Endothelial cell (in vitro differentiated cells): ENCODE results near the gene JOSD2. TPM values are rescaled to one million over a fixed set of nuclear protein-coding genes. Genes with fewer than 3 reads are reported as not detected.

Experiments
- DNase-seq: peaks from one replicate; pipeline ENCODE4 v3.0.0; 2021; ENCODE audit warnings: low spot score
- H3K27ac Mint-ChIP-seq: one replicate; pipeline ENCODE4 v1.8.0; 2021; ENCODE audit warnings: mixed read lengths, inconsistent platforms; ENCODE audit not compliant: unreplicated experiment
- H3K27me3 Mint-ChIP-seq: one replicate; pipeline ENCODE4 v1.8.0; 2021; ENCODE audit warnings: mild to moderate bottlenecking, moderate library complexity, mixed read lengths, inconsistent platforms; ENCODE audit not compliant: unreplicated experiment
- H3K36me3 Mint-ChIP-seq: one replicate; pipeline ENCODE4 v1.8.0; 2021; ENCODE audit warnings: mild to moderate bottlenecking, low read depth, mixed read lengths, inconsistent platforms; ENCODE audit not compliant: unreplicated experiment
- H3K4me1 Mint-ChIP-seq: one replicate; pipeline ENCODE4 v1.8.0; 2021; ENCODE audit warnings: mild to moderate bottlenecking, mixed read lengths, inconsistent platforms; ENCODE audit not compliant: unreplicated experiment
- H3K4me3 Mint-ChIP-seq: one replicate; pipeline ENCODE4 v1.8.0; 2021; ENCODE audit warnings: mild to moderate bottlenecking, mixed read lengths, inconsistent platforms; ENCODE audit not compliant: unreplicated experiment
- H3K9me3 Mint-ChIP-seq: one replicate; pipeline ENCODE4 v1.8.0; 2021; ENCODE audit warnings: mixed read lengths, inconsistent platforms; ENCODE audit not compliant: unreplicated experiment
- CTCF ChIP-seq: fragments of 200-600 bp; sonication (generic); IDR thresholded peaks from one replicate; pipeline ENCODE4 v1.5.0; 2021; ENCODE audit warnings: antibody characterized with exemption; ENCODE audit not compliant: unreplicated experiment
- total RNA-seq: library from RNA; stranded (reverse); fragmentation: NEBNext Ultra II Directional; extraction: Animal tissue kit (Norgen Biotek cat#: 25700); gene quantifications from one replicate; pipeline ENCODE4 v1.2.1, GENCODE V29; 2021; ENCODE audit not compliant: unreplicated experiment

Gene JOSD2
- total RNA-seq, 1 donor from 2014 or later: 0.46 TPM

- Mint-ChIP-seq H3K36me3 (peaks cover 23% of the 10 kb centered on the region), H3K4me3 (peak overlapping the region; percentile 85), H3K4me1 (peaks cover 3% of the 10 kb centered on the region), H3K27ac (peak overlapping the region; percentile 52), H3K27me3 (peaks cover 28% of the 10 kb centered on the region), H3K9me3 (peaks cover 40% of the 10 kb centered on the region)
- no peak for DNase-seq
- no peak for TF ChIP-seq CTCF
Measured at GRCh38 chr19:50552540-50552939, 41.5 kb upstream of the JOSD2 start.

GRCh38 chr19:50551715-50552187, 40.8 kb upstream of the JOSD2 start:
- Mint-ChIP-seq H3K4me3 (no peak overlapping the region), H3K27me3 (peaks cover 30% of the 10 kb centered on the region), H3K9me3 (peaks cover 48% of the 10 kb centered on the region), H3K4me1 (peaks cover 3% of the 10 kb centered on the region), H3K27ac (no peak overlapping the region), H3K36me3 (peaks cover 25% of the 10 kb centered on the region)
- no peak for TF ChIP-seq CTCF
- no peak for DNase-seq

- H3K4me1 Mint-ChIP-seq: peaks cover 3% of the 10 kb centered on the region
- no peak for DNase-seq
- H3K4me3 Mint-ChIP-seq: no peak overlapping the region
- peaks cover 30% of the 10 kb centered on the region for H3K27me3 Mint-ChIP-seq
- peaks cover 49% of the 10 kb centered on the region for H3K9me3 Mint-ChIP-seq
- TF ChIP-seq CTCF: no peak
- peaks cover 27% of the 10 kb centered on the region for H3K36me3 Mint-ChIP-seq
- no peak overlapping the region for H3K27ac Mint-ChIP-seq
Measured at GRCh38 chr19:50551034-50551714, 40.2 kb upstream of the JOSD2 start.

GRCh38 chr19:50550594-50550966, 39.6 kb upstream of the JOSD2 start:
- Mint-ChIP-seq H3K4me1 (peaks cover 3% of the 10 kb centered on the region), H3K27me3 (peaks cover 28% of the 10 kb centered on the region), H3K4me3 (no peak overlapping the region), H3K9me3 (peaks cover 49% of the 10 kb centered on the region), H3K36me3 (peaks cover 27% of the 10 kb centered on the region), H3K27ac (no peak overlapping the region)
- no peak for TF ChIP-seq CTCF
- no peak for DNase-seq

- H3K9me3 Mint-ChIP-seq: peaks cover 47% of the 10 kb centered on the region
- H3K36me3 Mint-ChIP-seq: peaks cover 27% of the 10 kb centered on the region
- no peak overlapping the region for H3K4me3 Mint-ChIP-seq
- no peak for TF ChIP-seq CTCF
- no peak overlapping the region for H3K27ac Mint-ChIP-seq
- H3K27me3 Mint-ChIP-seq: peaks cover 28% of the 10 kb centered on the region
- peaks cover 3% of the 10 kb centered on the region for H3K4me1 Mint-ChIP-seq
- no peak for DNase-seq
Measured at GRCh38 chr19:50549927-50550593, 39.1 kb upstream of the JOSD2 start.
